ENCODE data around the gene GRAMD2B. TPM values are rescaled to one million over a fixed set of nuclear protein-coding genes. Genes with fewer than 3 reads are reported as not detected.

Gene GRAMD2B, protein sequence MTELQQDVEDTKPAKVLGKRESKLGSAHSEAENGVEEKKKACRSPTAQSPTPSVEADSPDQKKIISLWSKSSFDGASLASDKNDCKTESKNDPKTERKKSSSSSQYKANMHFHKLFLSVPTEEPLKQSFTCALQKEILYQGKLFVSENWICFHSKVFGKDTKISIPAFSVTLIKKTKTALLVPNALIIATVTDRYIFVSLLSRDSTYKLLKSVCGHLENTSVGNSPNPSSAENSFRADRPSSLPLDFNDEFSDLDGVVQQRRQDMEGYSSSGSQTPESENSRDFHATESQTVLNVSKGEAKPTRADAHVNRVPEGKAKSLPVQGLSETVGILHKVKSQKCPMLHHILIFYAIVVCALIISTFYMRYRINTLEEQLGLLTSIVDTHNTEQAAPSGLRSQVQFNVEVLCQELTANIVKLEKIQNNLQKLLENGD
- total RNA-seq (ENCODE audit: low replicate concordance) = 8.6 and 11.0 TPM in 2 replicates

DNA sequence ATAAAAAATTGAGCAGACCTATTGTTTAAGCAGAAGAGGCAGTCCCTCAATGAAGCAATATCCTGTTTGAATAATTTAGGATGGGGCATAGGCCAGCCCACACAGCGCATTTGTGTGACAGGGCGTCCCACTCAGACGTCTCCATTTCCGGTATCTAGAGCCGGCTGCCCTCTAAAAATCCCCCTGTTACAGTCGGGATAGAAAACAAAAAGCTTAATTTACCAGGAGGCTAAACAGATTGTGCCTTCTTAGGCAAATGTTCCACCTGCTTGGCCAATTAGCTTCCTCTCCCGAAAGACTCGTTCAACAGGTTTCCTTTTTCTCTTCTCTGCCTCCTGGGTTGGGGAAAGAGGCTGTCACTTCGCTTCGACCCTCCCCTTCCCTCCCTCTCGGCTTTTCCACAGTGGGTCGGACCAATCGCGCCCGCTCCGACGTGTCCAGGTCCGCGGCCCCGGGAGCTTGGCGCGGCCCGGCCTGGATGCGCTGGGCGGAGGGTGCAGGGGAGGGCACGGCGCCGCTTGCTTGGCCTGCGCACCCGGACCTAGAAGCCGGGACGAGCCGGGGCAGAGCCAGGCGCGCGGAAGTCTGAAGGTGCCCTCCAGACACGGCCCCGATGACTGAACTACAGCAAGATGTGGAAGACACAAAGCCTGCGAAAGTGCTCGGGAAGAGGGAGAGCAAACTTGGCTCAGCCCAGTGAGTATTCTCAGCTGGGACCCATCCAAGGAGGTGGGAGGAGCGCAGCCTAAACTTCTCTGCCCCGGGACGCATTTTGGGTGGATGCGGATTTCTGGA lies at the start of gene GRAMD2B:
TSS of gene GRAMD2B (plus strand) at position 416 of the 795 bp plus-strand sequence. CDS start at position 614, 198 bp downstream.
- Histone ChIP-seq H3K27ac (peak within 1 kb of the TSS; percentile 53), H3K4me3 (peak within 1 kb of the TSS; percentile 68), H3K9ac (peak within 1 kb of the TSS; percentile 8), H3K9me3 (ENCODE audit: low read depth) (no peaks in the 10 kb centered on the region), H4K20me1 (ENCODE audit: low read depth) (no peaks in the 10 kb centered on the region), H2AFZ (replicated peaks) (peak within 1 kb of the TSS; percentile 81), H3K36me3 (no peaks in the 10 kb centered on the region), H3F3A (ENCODE audit: low read depth) (peaks cover 22% of the 10 kb centered on the region), H3K79me2 (ENCODE audit: low read depth) (peaks cover 16% of the 10 kb centered on the region), H3K4me1 (peaks cover 10% of the 10 kb centered on the region), H3K27me3 (no peaks in the 10 kb centered on the region), H3K4me2 (peak within 1 kb of the TSS; percentile 78)
- no peaks in the 10 kb centered on the region for H3K36me3 Mint-ChIP-seq
- H3K9me3 Mint-ChIP-seq = no peaks in the 10 kb centered on the region
- peak; percentile 88 for DNase-seq (ENCODE audit: low spot score)
- H3K27ac Mint-ChIP-seq = no peak within 1 kb of the TSS
- peak within 1 kb of the TSS; percentile 87 for H3K4me3 Mint-ChIP-seq
- TF ChIP-seq, protein P1, sequence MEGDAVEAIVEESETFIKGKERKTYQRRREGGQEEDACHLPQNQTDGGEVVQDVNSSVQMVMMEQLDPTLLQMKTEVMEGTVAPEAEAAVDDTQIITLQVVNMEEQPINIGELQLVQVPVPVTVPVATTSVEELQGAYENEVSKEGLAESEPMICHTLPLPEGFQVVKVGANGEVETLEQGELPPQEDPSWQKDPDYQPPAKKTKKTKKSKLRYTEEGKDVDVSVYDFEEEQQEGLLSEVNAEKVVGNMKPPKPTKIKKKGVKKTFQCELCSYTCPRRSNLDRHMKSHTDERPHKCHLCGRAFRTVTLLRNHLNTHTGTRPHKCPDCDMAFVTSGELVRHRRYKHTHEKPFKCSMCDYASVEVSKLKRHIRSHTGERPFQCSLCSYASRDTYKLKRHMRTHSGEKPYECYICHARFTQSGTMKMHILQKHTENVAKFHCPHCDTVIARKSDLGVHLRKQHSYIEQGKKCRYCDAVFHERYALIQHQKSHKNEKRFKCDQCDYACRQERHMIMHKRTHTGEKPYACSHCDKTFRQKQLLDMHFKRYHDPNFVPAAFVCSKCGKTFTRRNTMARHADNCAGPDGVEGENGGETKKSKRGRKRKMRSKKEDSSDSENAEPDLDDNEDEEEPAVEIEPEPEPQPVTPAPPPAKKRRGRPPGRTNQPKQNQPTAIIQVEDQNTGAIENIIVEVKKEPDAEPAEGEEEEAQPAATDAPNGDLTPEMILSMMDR (IDR thresholded peaks at IDR 0.05) = no peak
- TF ChIP-seq EZH2 (IDR thresholded peaks at IDR 0.05) (no peak), EZH2phosphoT487 (IDR thresholded peaks at IDR 0.05) (no peak)
- peaks cover 9% of the 10 kb centered on the region for H3K4me1 Mint-ChIP-seq
- peaks cover 5% of the 10 kb centered on the region for H3K27me3 Mint-ChIP-seq (ENCODE audit: insufficient read depth, low read depth)

GRCh38 chr5:126374109-126374416 lies 49.1 kb upstream of the GRAMD2B start:
- Histone ChIP-seq H3K27me3 (no peaks in the 10 kb centered on the region), H3K4me3 (no peak overlapping the region), H3K9ac (no peak overlapping the region), H3F3A (ENCODE audit: low read depth) (peaks cover 10% of the 10 kb centered on the region), H2AFZ (replicated peaks) (no peak overlapping the region), H3K9me3 (ENCODE audit: low read depth) (no peaks in the 10 kb centered on the region), H3K27ac (no peak overlapping the region), H3K4me2 (no peak overlapping the region), H3K4me1 (peaks cover 20% of the 10 kb centered on the region), H3K79me2 (ENCODE audit: low read depth) (no peaks in the 10 kb centered on the region), H3K36me3 (no peaks in the 10 kb centered on the region), H4K20me1 (ENCODE audit: low read depth) (no peaks in the 10 kb centered on the region)
- Mint-ChIP-seq H3K27me3 (ENCODE audit: insufficient read depth, low read depth) (peaks cover 3% of the 10 kb centered on the region), H3K36me3 (no peaks in the 10 kb centered on the region), H3K27ac (no peak overlapping the region), H3K4me3 (no peak overlapping the region), H3K9me3 (no peaks in the 10 kb centered on the region), H3K4me1 (peaks cover 20% of the 10 kb centered on the region)
- TF ChIP-seq, protein P1 (IDR thresholded peaks at IDR 0.05) = no peak
- no peak for TF ChIP-seq EZH2 (IDR thresholded peaks at IDR 0.05)
- no peak for TF ChIP-seq EZH2phosphoT487 (IDR thresholded peaks at IDR 0.05)
- no peak for DNase-seq (ENCODE audit: low spot score)

GRCh38 chr5:126376443-126376842 lies 46.8 kb upstream of the GRAMD2B start:
- no peaks in the 10 kb centered on the region for H3K36me3 Mint-ChIP-seq
- H3K27me3 Mint-ChIP-seq (ENCODE audit: insufficient read depth, low read depth) = peaks cover 6% of the 10 kb centered on the region
- Histone ChIP-seq H3K9me3 (ENCODE audit: low read depth) (no peaks in the 10 kb centered on the region), H3K36me3 (no peaks in the 10 kb centered on the region), H3K27ac (no peak overlapping the region), H3F3A (ENCODE audit: low read depth) (no peaks in the 10 kb centered on the region), H4K20me1 (ENCODE audit: low read depth) (no peaks in the 10 kb centered on the region), H3K4me1 (no peaks in the 10 kb centered on the region), H2AFZ (replicated peaks) (no peak overlapping the region), H3K9ac (no peak overlapping the region), H3K27me3 (no peaks in the 10 kb centered on the region), H3K4me2 (no peak overlapping the region), H3K4me3 (no peak overlapping the region), H3K79me2 (ENCODE audit: low read depth) (no peaks in the 10 kb centered on the region)
- peaks cover 10% of the 10 kb centered on the region for H3K9me3 Mint-ChIP-seq
- no peak overlapping the region for H3K27ac Mint-ChIP-seq
- H3K4me1 Mint-ChIP-seq = no peaks in the 10 kb centered on the region
- H3K4me3 Mint-ChIP-seq = no peak overlapping the region
- no peak for TF ChIP-seq EZH2 (IDR thresholded peaks at IDR 0.05)
- TF ChIP-seq, protein P1 (IDR thresholded peaks at IDR 0.05) = no peak
- TF ChIP-seq EZH2phosphoT487 (IDR thresholded peaks at IDR 0.05) = no peak
- no peak for DNase-seq (ENCODE audit: low spot score)
